Measurements from ENCODE around the gene CHIA.
A peak's percentile ranks its signal among the peaks of the same experiment; 100 is the strongest.
"Not testable (repeated sequence)": the region's sequence is repeated elsewhere in the genome, so short reads cannot be mapped to it uniquely, and the experiment has no call there.

The CHIA gene

GRCh38 chr1:111334169-111334568 is 43.5 kb downstream of the CHIA start:
- in situ Hi-C loops (cut with MboI; ENCODE audit: low pct_unique_long_range_greater_than_20kb, low sequenced_read_pairs, unreplicated experiment) = no loop called here
- peak; percentile 46 for DNase-seq (ENCODE audit: low spot score)
- TF ChIP-seq CTCF (IDR thresholded peaks at IDR 0.05; ENCODE audit: extremely low read depth, insufficient read depth, missing control alignments) = peak; percentile 59

- DNase-seq (ENCODE audit: low spot score); in situ Hi-C loops (cut with MboI; ENCODE audit: low pct_unique_long_range_greater_than_20kb, low sequenced_read_pairs, unreplicated experiment): not testable (repeated sequence)
These were observed 44.7 kb downstream of the CHIA start for GRCh38 chr1:111335214-111335877.

GRCh38 chr1:111338849-111339248 is 48.2 kb downstream of the CHIA start:
- DNase-seq (ENCODE audit: low spot score); in situ Hi-C loops (cut with MboI; ENCODE audit: low pct_unique_long_range_greater_than_20kb, low sequenced_read_pairs, unreplicated experiment): not testable (repeated sequence)

- TF ChIP-seq CTCF (IDR thresholded peaks at IDR 0.05; ENCODE audit: extremely low read depth, insufficient read depth, missing control alignments) = peak; percentile 28
- in situ Hi-C loops (cut with MboI; ENCODE audit: low pct_unique_long_range_greater_than_20kb, low sequenced_read_pairs, unreplicated experiment) = no loop called here
- DNase-seq (ENCODE audit: low spot score) = peak; percentile 94
These were observed 55.6 kb downstream of the CHIA start for GRCh38 chr1:111346089-111346885.

- no peak for DNase-seq (ENCODE audit: low spot score)
- no peak for TF ChIP-seq CTCF (IDR thresholded peaks at IDR 0.05; ENCODE audit: extremely low read depth, insufficient read depth, missing control alignments)
- in situ Hi-C loops (cut with MboI; ENCODE audit: low pct_unique_long_range_greater_than_20kb, low sequenced_read_pairs, unreplicated experiment) = no loop called here
These were observed 56.4 kb downstream of the CHIA start for GRCh38 chr1:111347026-111347425.

- TF ChIP-seq CTCF (IDR thresholded peaks at IDR 0.05; ENCODE audit: extremely low read depth, insufficient read depth, missing control alignments) = no peak
- in situ Hi-C loops (cut with MboI; ENCODE audit: low pct_unique_long_range_greater_than_20kb, low sequenced_read_pairs, unreplicated experiment) = no loop called here
- DNase-seq (ENCODE audit: low spot score) = no peak
These were observed 61.0 kb downstream of the CHIA start for GRCh38 chr1:111351700-111352099.

GRCh38 chr1:111354584-111354983 is 63.9 kb downstream of the CHIA start:
- in situ Hi-C loops (cut with MboI; ENCODE audit: low pct_unique_long_range_greater_than_20kb, low sequenced_read_pairs, unreplicated experiment) = no loop called here
- no peak for TF ChIP-seq CTCF (IDR thresholded peaks at IDR 0.05; ENCODE audit: extremely low read depth, insufficient read depth, missing control alignments)
- no peak for DNase-seq (ENCODE audit: low spot score)
